ENCODE data around the gene LINC01488. TPM values are rescaled to one million over a fixed set of nuclear protein-coding genes. Genes with fewer than 3 reads are reported as not detected.

The LINC01488 gene
- not detected for polyA plus RNA-seq (2013)

GRCh38 chr11:69481393-69481844, at the start of gene LINC01488:
Gene LINC01488 (plus strand): TSS chr11:69481663.
- POLR2A ChIA-PET = no interaction called here
- Histone ChIP-seq H3K36me3 (ENCODE audit: control insufficient read depth in 4 of 4, insufficient read depth in 4 of 4, low read length in 3 of 4) (no peaks in the 10 kb centered on the region), H3K4me3 (ENCODE audit: control insufficient read depth in 1 of 7, extremely low read depth in 1 of 7, insufficient read depth in 4 of 7, low read depth in 2 of 7, low read length in 6 of 7) (no peak within 1 kb of the TSS), H3K9me3 (ENCODE audit: control extremely low read depth in 1 of 5, control insufficient read depth in 4 of 5, insufficient read depth in 2 of 5, low read depth in 1 of 5, low read length in 4 of 5) (peaks cover 0 to 2% (median 0%) of the 10 kb centered on the region in 5 experiments), H3K27ac (ENCODE audit: insufficient read depth in 1 of 2, low read depth in 1 of 2, low read length in 2 of 2, poor library complexity in 1 of 2, severe bottlenecking in 2 of 2) (no peak within 1 kb of the TSS), H3K4me1 (ENCODE audit: control extremely low read depth in 1 of 4, control insufficient read depth in 4 of 4, insufficient read depth in 4 of 4, low read length in 3 of 4) (no peaks in the 10 kb centered on the region), H3K27me3 (replicated peaks in 2 of 5; ENCODE audit: control insufficient read depth in 4 of 5, insufficient read depth in 5 of 5, low read length in 4 of 5) (no peaks in the 10 kb centered on the region)
- DNase-seq = no peak
- 98% methylated on average over 3 of the region's 4 CpGs for WGBS (ENCODE audit: insufficient coverage)
- CTCF ChIA-PET = interaction anchor here (0.9 kb wide), 1 partner anchor 205 kb away, joined by 3 read pairs; no protein-coding TSS in a partner anchor

- Histone ChIP-seq H3K27ac (ENCODE audit: insufficient read depth in 1 of 2, low read depth in 1 of 2, low read length in 2 of 2, poor library complexity in 1 of 2, severe bottlenecking in 2 of 2) (no peak overlapping the region), H3K27me3 (replicated peaks in 2 of 5; ENCODE audit: control insufficient read depth in 4 of 5, insufficient read depth in 5 of 5, low read length in 4 of 5) (no peaks in the 10 kb centered on the region), H3K4me1 (ENCODE audit: control extremely low read depth in 1 of 4, control insufficient read depth in 4 of 4, insufficient read depth in 4 of 4, low read length in 3 of 4) (peaks cover 0 to 28% (median 25%) of the 10 kb centered on the region in 4 experiments), H3K4me3 (ENCODE audit: control insufficient read depth in 1 of 7, extremely low read depth in 1 of 7, insufficient read depth in 4 of 7, low read depth in 2 of 7, low read length in 6 of 7) (no peak overlapping the region), H3K36me3 (ENCODE audit: control insufficient read depth in 4 of 4, insufficient read depth in 4 of 4, low read length in 3 of 4) (no peaks in the 10 kb centered on the region), H3K9me3 (ENCODE audit: control extremely low read depth in 1 of 5, control insufficient read depth in 4 of 5, insufficient read depth in 2 of 5, low read depth in 1 of 5, low read length in 4 of 5) (no peaks in the 10 kb centered on the region)
- WGBS (ENCODE audit: insufficient coverage) = 99% methylated on average over 10 of the region's 14 CpGs
- no peak for DNase-seq
- POLR2A ChIA-PET = no interaction called here
- CTCF ChIA-PET = no interaction called here
These were observed 49.3 kb upstream of the LINC01488 start for GRCh38 chr11:69431893-69432738.

- POLR2A ChIA-PET = no interaction called here
- Histone ChIP-seq H3K27ac (ENCODE audit: insufficient read depth in 1 of 2, low read depth in 1 of 2, low read length in 2 of 2, poor library complexity in 1 of 2, severe bottlenecking in 2 of 2) (no peak overlapping the region), H3K36me3 (ENCODE audit: control insufficient read depth in 4 of 4, insufficient read depth in 4 of 4, low read length in 3 of 4) (no peaks in the 10 kb centered on the region), H3K4me1 (ENCODE audit: control extremely low read depth in 1 of 4, control insufficient read depth in 4 of 4, insufficient read depth in 4 of 4, low read length in 3 of 4) (peaks cover 0 to 31% (median 29%) of the 10 kb centered on the region in 4 experiments), H3K27me3 (replicated peaks in 2 of 5; ENCODE audit: control insufficient read depth in 4 of 5, insufficient read depth in 5 of 5, low read length in 4 of 5) (no peaks in the 10 kb centered on the region), H3K9me3 (ENCODE audit: control extremely low read depth in 1 of 5, control insufficient read depth in 4 of 5, insufficient read depth in 2 of 5, low read depth in 1 of 5, low read length in 4 of 5) (no peaks in the 10 kb centered on the region), H3K4me3 (ENCODE audit: control insufficient read depth in 1 of 7, extremely low read depth in 1 of 7, insufficient read depth in 4 of 7, low read depth in 2 of 7, low read length in 6 of 7) (no peak overlapping the region)
- CTCF ChIA-PET = interaction anchor here (1.2 kb wide), 1 partner anchor 31 kb away, joined by 3 read pairs; no protein-coding TSS in a partner anchor
- 98% methylated on average over 6 of the region's 7 CpGs for WGBS (ENCODE audit: insufficient coverage)
- no peak for DNase-seq
These were observed 47.7 kb upstream of the LINC01488 start for GRCh38 chr11:69433741-69434140.

- Histone ChIP-seq H3K27ac (ENCODE audit: insufficient read depth in 1 of 2, low read depth in 1 of 2, low read length in 2 of 2, poor library complexity in 1 of 2, severe bottlenecking in 2 of 2) (no peak overlapping the region), H3K4me1 (ENCODE audit: control extremely low read depth in 1 of 4, control insufficient read depth in 4 of 4, insufficient read depth in 4 of 4, low read length in 3 of 4) (peaks cover 0 to 31% (median 29%) of the 10 kb centered on the region in 4 experiments), H3K36me3 (ENCODE audit: control insufficient read depth in 4 of 4, insufficient read depth in 4 of 4, low read length in 3 of 4) (no peaks in the 10 kb centered on the region), H3K4me3 (ENCODE audit: control insufficient read depth in 1 of 7, extremely low read depth in 1 of 7, insufficient read depth in 4 of 7, low read depth in 2 of 7, low read length in 6 of 7) (no peak overlapping the region), H3K9me3 (ENCODE audit: control extremely low read depth in 1 of 5, control insufficient read depth in 4 of 5, insufficient read depth in 2 of 5, low read depth in 1 of 5, low read length in 4 of 5) (no peaks in the 10 kb centered on the region), H3K27me3 (replicated peaks in 2 of 5; ENCODE audit: control insufficient read depth in 4 of 5, insufficient read depth in 5 of 5, low read length in 4 of 5) (no peaks in the 10 kb centered on the region)
- WGBS (ENCODE audit: insufficient coverage) = 95% methylated on average over 11 of the region's 11 CpGs
- no peak for DNase-seq
- ChIA-PET CTCF (no interaction called here), POLR2A (no interaction called here)
These were observed 47.0 kb upstream of the LINC01488 start for GRCh38 chr11:69434471-69434931.

- Histone ChIP-seq H3K27me3 (replicated peaks in 2 of 5; ENCODE audit: control insufficient read depth in 4 of 5, insufficient read depth in 5 of 5, low read length in 4 of 5) (no peaks in the 10 kb centered on the region), H3K4me1 (ENCODE audit: control extremely low read depth in 1 of 4, control insufficient read depth in 4 of 4, insufficient read depth in 4 of 4, low read length in 3 of 4) (peaks cover 0 to 31% (median 29%) of the 10 kb centered on the region in 4 experiments), H3K4me3 (ENCODE audit: control insufficient read depth in 1 of 7, extremely low read depth in 1 of 7, insufficient read depth in 4 of 7, low read depth in 2 of 7, low read length in 6 of 7) (peak overlapping the region in 1 of 7 experiments; percentile 19), H3K9me3 (ENCODE audit: control extremely low read depth in 1 of 5, control insufficient read depth in 4 of 5, insufficient read depth in 2 of 5, low read depth in 1 of 5, low read length in 4 of 5) (no peaks in the 10 kb centered on the region), H3K36me3 (ENCODE audit: control insufficient read depth in 4 of 4, insufficient read depth in 4 of 4, low read length in 3 of 4) (no peaks in the 10 kb centered on the region), H3K27ac (ENCODE audit: insufficient read depth in 1 of 2, low read depth in 1 of 2, low read length in 2 of 2, poor library complexity in 1 of 2, severe bottlenecking in 2 of 2) (no peak overlapping the region)
- peak in 2 of 3 donors; percentile 46 to 54 for DNase-seq
- POLR2A ChIA-PET = interaction anchor here (1.3 to 1.8 kb wide), 2 partner anchors 14 to 138 kb away, joined by 4 to 6 read pairs; no protein-coding TSS in a partner anchor
- CTCF ChIA-PET = no interaction called here
- 61% methylated on average over 10 of the region's 15 CpGs for WGBS (ENCODE audit: insufficient coverage)
These were observed 46.1 kb upstream of the LINC01488 start for GRCh38 chr11:69435161-69435986.

- Histone ChIP-seq H3K36me3 (ENCODE audit: control insufficient read depth in 4 of 4, insufficient read depth in 4 of 4, low read length in 3 of 4) (no peaks in the 10 kb centered on the region), H3K27me3 (replicated peaks in 2 of 5; ENCODE audit: control insufficient read depth in 4 of 5, insufficient read depth in 5 of 5, low read length in 4 of 5) (no peaks in the 10 kb centered on the region), H3K9me3 (ENCODE audit: control extremely low read depth in 1 of 5, control insufficient read depth in 4 of 5, insufficient read depth in 2 of 5, low read depth in 1 of 5, low read length in 4 of 5) (no peaks in the 10 kb centered on the region), H3K4me1 (ENCODE audit: control extremely low read depth in 1 of 4, control insufficient read depth in 4 of 4, insufficient read depth in 4 of 4, low read length in 3 of 4) (peaks cover 0 to 31% (median 29%) of the 10 kb centered on the region in 4 experiments), H3K27ac (ENCODE audit: insufficient read depth in 1 of 2, low read depth in 1 of 2, low read length in 2 of 2, poor library complexity in 1 of 2, severe bottlenecking in 2 of 2) (no peak overlapping the region), H3K4me3 (ENCODE audit: control insufficient read depth in 1 of 7, extremely low read depth in 1 of 7, insufficient read depth in 4 of 7, low read depth in 2 of 7, low read length in 6 of 7) (peak overlapping the region in 1 of 7 experiments; percentile 19)
- 70% methylated on average over 21 of the region's 22 CpGs for WGBS (ENCODE audit: insufficient coverage)
- DNase-seq = peak; percentile 61 to 92 (median 89)
- ChIA-PET POLR2A (interaction anchor here (1.3 to 1.8 kb wide), 2 partner anchors 13 to 139 kb away, joined by 4 to 6 read pairs; no protein-coding TSS in a partner anchor), CTCF (interaction anchor here (1.0 to 1.1 kb wide), 2 partner anchors 37 to 58 kb away, joined by 3 read pairs; no protein-coding TSS in a partner anchor)
These were observed 45.2 kb upstream of the LINC01488 start for GRCh38 chr11:69436041-69436982.

Data from common myeloid progenitor, CD34-positive (primary cell).